Lower leg skin (tissue), 3 donors: ENCODE measurements around the gene GRIK3.

Experiments
- POLR2A ChIP-seq, 2 donors: fragments of 450-650 bp; IDR thresholded peaks; one replicate each; pipeline ENCODE4 v1.6.1; 2016 to 2017; ENCODE audit warnings: antibody characterized with exemption in 2 of 2, mild to moderate bottlenecking in 1 of 2, moderate library complexity in 1 of 2
- TF ChIP-seq, protein P1 (sequence below), 3 donors: fragments of 450-650 bp; IDR thresholded peaks; one replicate each; pipeline ENCODE4 v1.5.1; 2016; ENCODE audit warnings: antibody characterized with exemption in 3 of 3, mild to moderate bottlenecking in 3 of 3, moderate library complexity in 2 of 3

GRCh38 chr1:36981771-36982622 is 52.3 kb downstream of the GRIK3 start:
- TF ChIP-seq, protein P1, sequence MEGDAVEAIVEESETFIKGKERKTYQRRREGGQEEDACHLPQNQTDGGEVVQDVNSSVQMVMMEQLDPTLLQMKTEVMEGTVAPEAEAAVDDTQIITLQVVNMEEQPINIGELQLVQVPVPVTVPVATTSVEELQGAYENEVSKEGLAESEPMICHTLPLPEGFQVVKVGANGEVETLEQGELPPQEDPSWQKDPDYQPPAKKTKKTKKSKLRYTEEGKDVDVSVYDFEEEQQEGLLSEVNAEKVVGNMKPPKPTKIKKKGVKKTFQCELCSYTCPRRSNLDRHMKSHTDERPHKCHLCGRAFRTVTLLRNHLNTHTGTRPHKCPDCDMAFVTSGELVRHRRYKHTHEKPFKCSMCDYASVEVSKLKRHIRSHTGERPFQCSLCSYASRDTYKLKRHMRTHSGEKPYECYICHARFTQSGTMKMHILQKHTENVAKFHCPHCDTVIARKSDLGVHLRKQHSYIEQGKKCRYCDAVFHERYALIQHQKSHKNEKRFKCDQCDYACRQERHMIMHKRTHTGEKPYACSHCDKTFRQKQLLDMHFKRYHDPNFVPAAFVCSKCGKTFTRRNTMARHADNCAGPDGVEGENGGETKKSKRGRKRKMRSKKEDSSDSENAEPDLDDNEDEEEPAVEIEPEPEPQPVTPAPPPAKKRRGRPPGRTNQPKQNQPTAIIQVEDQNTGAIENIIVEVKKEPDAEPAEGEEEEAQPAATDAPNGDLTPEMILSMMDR (IDR thresholded peaks at IDR 0.05), result no peak
- no peak for TF ChIP-seq POLR2A (IDR thresholded peaks at IDR 0.05)
